ENCODE results near the gene MACROD2. TPM values are rescaled to one million over a fixed set of nuclear protein-coding genes. Genes with fewer than 3 reads are reported as not detected.

MACROD2 gene
- total RNA-seq, 1 experiment from 2014 or later = 1.6 TPM

DNA sequence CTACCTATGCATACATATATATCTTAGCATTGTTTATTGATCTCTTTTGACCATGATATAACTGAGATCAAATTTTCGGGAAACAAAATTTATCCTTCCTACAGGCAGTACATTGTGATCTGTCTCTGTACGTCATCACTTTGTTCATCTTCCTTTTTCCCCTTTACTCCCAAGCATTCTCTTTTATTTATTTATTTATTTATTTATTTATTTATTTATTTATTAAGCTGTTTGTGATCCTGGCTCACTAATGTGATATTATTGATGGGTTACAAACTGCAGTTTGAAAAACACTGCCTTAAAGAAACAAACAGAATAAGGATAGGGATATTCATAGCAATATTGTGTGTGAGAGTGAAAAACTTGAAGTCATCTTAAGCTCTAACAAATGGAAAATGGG, 51.2 kb downstream of the MACROD2 start:
- Histone ChIP-seq H3K4ac (ENCODE audit: low read depth, low read length) (no peak overlapping the region), H3T11ph (ENCODE audit: low read length) (no peak overlapping the region), H2AFZ (ENCODE audit: low read length) (no peak overlapping the region), H3K18ac (ENCODE audit: insufficient read length, low read depth, low read length) (no peak overlapping the region), H2BK12ac (ENCODE audit: insufficient read length, low read depth, low read length) (no peak overlapping the region), H2BK5ac (ENCODE audit: insufficient read length, low read length) (no peak overlapping the region), H4K91ac (ENCODE audit: insufficient read length, low read depth, low read length) (no peak overlapping the region), H2BK15ac (ENCODE audit: low read depth, low read length) (no peak overlapping the region), H4K5ac (ENCODE audit: insufficient read length, low read depth, low read length) (no peak overlapping the region), H3K27ac (ENCODE audit: insufficient read length, low read depth, low read length) (no peak overlapping the region), H3K27me3 (ENCODE audit: insufficient read depth, low read length) (no peaks in the 10 kb centered on the region), H3K23me2 (ENCODE audit: insufficient read length, low read depth, low read length, poor library complexity, severe bottlenecking) (no peaks in the 10 kb centered on the region), H3K56ac (ENCODE audit: insufficient read length, low read depth, low read length) (no peak overlapping the region), H3K9me3 (ENCODE audit: control insufficient read depth, low read depth, low read length) (no peaks in the 10 kb centered on the region), H4K8ac (replicated peaks; ENCODE audit: insufficient read length, low read depth, low read length) (no peak overlapping the region), H2AK5ac (ENCODE audit: insufficient read length, low read length) (no peak overlapping the region), H3K79me2 (ENCODE audit: insufficient read depth, low read length) (no peaks in the 10 kb centered on the region), H2BK120ac (ENCODE audit: low read depth, low read length, poor library complexity, severe bottlenecking) (no peak overlapping the region), H4K20me1 (ENCODE audit: control insufficient read depth, insufficient read depth, insufficient read length) (no peaks in the 10 kb centered on the region), H3K4me2 (ENCODE audit: insufficient read depth, insufficient read length, low read length) (no peak overlapping the region), H3K79me1 (ENCODE audit: insufficient read depth, low read depth, low read length, poor library complexity, severe bottlenecking) (no peaks in the 10 kb centered on the region), H3K14ac (ENCODE audit: insufficient read depth, low read length) (no peak overlapping the region), H3K9ac (ENCODE audit: extremely low read depth, insufficient read length, low read length) (no peak overlapping the region), H3K4me1 (ENCODE audit: insufficient read depth, low read length) (no peaks in the 10 kb centered on the region), H3K23ac (ENCODE audit: insufficient read length, low read depth, low read length) (no peak overlapping the region), H2BK20ac (ENCODE audit: low read depth, low read length, poor library complexity, severe bottlenecking) (no peak overlapping the region)
- no peak for DNase-seq
- H3K4me3 Mint-ChIP-seq = no peak overlapping the region
- peaks cover 4 to 7% (median 7%) of the 10 kb centered on the region in 3 experiments; a peak in 6 of 7 replicates for H3K36me3 Mint-ChIP-seq (ENCODE audit: insufficient read depth in 1 of 3, low read depth in 3 of 3)
- H3K4me1 Mint-ChIP-seq = no peaks in the 10 kb centered on the region
- TF ChIP-seq, protein P1, sequence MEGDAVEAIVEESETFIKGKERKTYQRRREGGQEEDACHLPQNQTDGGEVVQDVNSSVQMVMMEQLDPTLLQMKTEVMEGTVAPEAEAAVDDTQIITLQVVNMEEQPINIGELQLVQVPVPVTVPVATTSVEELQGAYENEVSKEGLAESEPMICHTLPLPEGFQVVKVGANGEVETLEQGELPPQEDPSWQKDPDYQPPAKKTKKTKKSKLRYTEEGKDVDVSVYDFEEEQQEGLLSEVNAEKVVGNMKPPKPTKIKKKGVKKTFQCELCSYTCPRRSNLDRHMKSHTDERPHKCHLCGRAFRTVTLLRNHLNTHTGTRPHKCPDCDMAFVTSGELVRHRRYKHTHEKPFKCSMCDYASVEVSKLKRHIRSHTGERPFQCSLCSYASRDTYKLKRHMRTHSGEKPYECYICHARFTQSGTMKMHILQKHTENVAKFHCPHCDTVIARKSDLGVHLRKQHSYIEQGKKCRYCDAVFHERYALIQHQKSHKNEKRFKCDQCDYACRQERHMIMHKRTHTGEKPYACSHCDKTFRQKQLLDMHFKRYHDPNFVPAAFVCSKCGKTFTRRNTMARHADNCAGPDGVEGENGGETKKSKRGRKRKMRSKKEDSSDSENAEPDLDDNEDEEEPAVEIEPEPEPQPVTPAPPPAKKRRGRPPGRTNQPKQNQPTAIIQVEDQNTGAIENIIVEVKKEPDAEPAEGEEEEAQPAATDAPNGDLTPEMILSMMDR (conservative IDR thresholded peaks at IDR 0.05) = no peak
- peaks cover 0 to 3% of the 10 kb centered on the region in 2 experiments; a peak in 1 of 5 replicates for H3K9me3 Mint-ChIP-seq
- no peaks in the 10 kb centered on the region for H3K27me3 Mint-ChIP-seq (ENCODE audit: low read depth)
- WGBS (ENCODE audit: extremely low coverage, insufficient read length, low lambda C conversion rate) = no CpG with 5 or more reads among the region's 2 CpGs
- no peak overlapping the region for H3K27ac Mint-ChIP-seq

All from H9 (cell line).